Osteoblast (primary cell): Measurements from ENCODE around the gene TDRD3. TPM values are rescaled to one million over a fixed set of nuclear protein-coding genes. Genes with fewer than 3 reads are reported as not detected.

Source experiments
- DNase-seq: peaks from one replicate; pipeline ENCODE4 v3.0.0; 2011; ENCODE audit warnings: low spot score, mixed read lengths; ENCODE audit not compliant: insufficient read length; ENCODE audit errors: missing footprints
- H2AFZ ChIP-seq: 2 replicates; pipeline ENCODE4 v1.6.0; 2011; ENCODE audit warnings: mild to moderate bottlenecking, low read length
- H3K27ac ChIP-seq: 2 replicates; pipeline ENCODE4 v1.5.1; 2011; ENCODE audit warnings: mild to moderate bottlenecking, low read depth, low read length, moderate library complexity
- H3K27me3 ChIP-seq: 2 replicates; pipeline ENCODE4 v1.6.0; 2012; ENCODE audit warnings: mild to moderate bottlenecking, control low read depth, inconsistent platforms, low read length, moderate library complexity; ENCODE audit not compliant: insufficient read depth
- H3K36me3 ChIP-seq: 2 replicates; pipeline ENCODE4 v1.5.1; 2011; ENCODE audit warnings: mild to moderate bottlenecking, low read length, control low read depth, moderate library complexity; ENCODE audit not compliant: insufficient read depth
- H3K4me1 ChIP-seq: 2 replicates; pipeline ENCODE4 v1.5.1; 2011; ENCODE audit warnings: mild to moderate bottlenecking, low read length, control low read depth, moderate library complexity; ENCODE audit not compliant: insufficient read depth
- H3K4me2 ChIP-seq: 2 replicates; pipeline ENCODE4 v1.6.0; 2011; ENCODE audit warnings: mild to moderate bottlenecking, low read length; ENCODE audit not compliant: insufficient read depth
- H3K4me3 ChIP-seq: fragments of 200-600 bp; sonication (generic); 3 replicates; pipeline ENCODE4 v1.5.1; 2012; ENCODE audit warnings: mild to moderate bottlenecking, low read length, inconsistent platforms; ENCODE audit not compliant: insufficient read depth
- H3K79me2 ChIP-seq: 2 replicates; pipeline ENCODE4 v1.6.0; 2012; ENCODE audit warnings: mild to moderate bottlenecking, low read length, control low read depth, inconsistent platforms; ENCODE audit not compliant: insufficient read depth
- H3K9me3 ChIP-seq: 2 replicates; pipeline ENCODE4 v1.5.1; 2011; ENCODE audit warnings: low read depth, low read length, control low read depth
- H4K20me1 ChIP-seq: 2 replicates; pipeline ENCODE4 v1.6.0; 2012; ENCODE audit warnings: mild to moderate bottlenecking, low read length, control low read depth; ENCODE audit not compliant: insufficient read depth
- total RNA-seq: library from RNA; depleted of rRNA; stranded (reverse); fragments of >200 nt; gene quantifications from 2 replicates; pipeline ENCODE4 v1.2.3, GENCODE V29; 2012
- TF ChIP-seq, protein P1 (sequence below): IDR thresholded peaks from 2 replicates; pipeline ENCODE4 v1.5.1; 2011; ENCODE audit warnings: mild to moderate bottlenecking, low read depth, low read length, moderate library complexity; ENCODE audit errors: extremely low read depth

Gene TDRD3
- total RNA-seq, 1 donor: 33.7 TPM

DNA sequence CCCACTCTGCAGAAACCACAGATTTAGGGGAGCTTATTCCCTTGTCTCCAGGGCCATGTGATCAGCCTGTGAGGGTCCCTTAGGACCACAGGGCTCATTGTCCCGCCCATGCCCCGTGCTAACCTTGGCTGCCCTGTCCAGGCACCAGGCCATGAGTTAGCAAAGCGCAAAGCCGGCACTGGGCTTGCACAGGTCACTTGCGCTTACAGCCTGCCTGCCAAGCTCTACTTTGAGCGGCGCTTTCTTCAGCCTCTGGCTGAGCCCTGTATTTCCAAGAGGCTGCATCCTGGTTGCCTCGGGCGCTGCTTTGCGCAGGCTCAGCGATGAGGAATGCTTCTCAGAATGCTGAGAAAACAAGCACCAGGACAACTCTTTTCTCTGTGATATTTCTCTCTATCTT lies 188.0 kb downstream of the TDRD3 start:
- Histone ChIP-seq H3K9me3 (no peaks in the 10 kb centered on the region), H3K79me2 (no peaks in the 10 kb centered on the region), H3K4me2 (peak overlapping the region; percentile 87), H4K20me1 (no peaks in the 10 kb centered on the region), H3K36me3 (no peaks in the 10 kb centered on the region), H3K27ac (peak overlapping the region; percentile 93), H3K4me1 (peaks cover 26% of the 10 kb centered on the region), H3K4me3 (peak overlapping the region; percentile 65), H2AFZ (peak overlapping the region; percentile 32), H3K27me3 (no peaks in the 10 kb centered on the region)
- TF ChIP-seq, protein P1, sequence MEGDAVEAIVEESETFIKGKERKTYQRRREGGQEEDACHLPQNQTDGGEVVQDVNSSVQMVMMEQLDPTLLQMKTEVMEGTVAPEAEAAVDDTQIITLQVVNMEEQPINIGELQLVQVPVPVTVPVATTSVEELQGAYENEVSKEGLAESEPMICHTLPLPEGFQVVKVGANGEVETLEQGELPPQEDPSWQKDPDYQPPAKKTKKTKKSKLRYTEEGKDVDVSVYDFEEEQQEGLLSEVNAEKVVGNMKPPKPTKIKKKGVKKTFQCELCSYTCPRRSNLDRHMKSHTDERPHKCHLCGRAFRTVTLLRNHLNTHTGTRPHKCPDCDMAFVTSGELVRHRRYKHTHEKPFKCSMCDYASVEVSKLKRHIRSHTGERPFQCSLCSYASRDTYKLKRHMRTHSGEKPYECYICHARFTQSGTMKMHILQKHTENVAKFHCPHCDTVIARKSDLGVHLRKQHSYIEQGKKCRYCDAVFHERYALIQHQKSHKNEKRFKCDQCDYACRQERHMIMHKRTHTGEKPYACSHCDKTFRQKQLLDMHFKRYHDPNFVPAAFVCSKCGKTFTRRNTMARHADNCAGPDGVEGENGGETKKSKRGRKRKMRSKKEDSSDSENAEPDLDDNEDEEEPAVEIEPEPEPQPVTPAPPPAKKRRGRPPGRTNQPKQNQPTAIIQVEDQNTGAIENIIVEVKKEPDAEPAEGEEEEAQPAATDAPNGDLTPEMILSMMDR: no peak
- DNase-seq: no peak

DNA sequence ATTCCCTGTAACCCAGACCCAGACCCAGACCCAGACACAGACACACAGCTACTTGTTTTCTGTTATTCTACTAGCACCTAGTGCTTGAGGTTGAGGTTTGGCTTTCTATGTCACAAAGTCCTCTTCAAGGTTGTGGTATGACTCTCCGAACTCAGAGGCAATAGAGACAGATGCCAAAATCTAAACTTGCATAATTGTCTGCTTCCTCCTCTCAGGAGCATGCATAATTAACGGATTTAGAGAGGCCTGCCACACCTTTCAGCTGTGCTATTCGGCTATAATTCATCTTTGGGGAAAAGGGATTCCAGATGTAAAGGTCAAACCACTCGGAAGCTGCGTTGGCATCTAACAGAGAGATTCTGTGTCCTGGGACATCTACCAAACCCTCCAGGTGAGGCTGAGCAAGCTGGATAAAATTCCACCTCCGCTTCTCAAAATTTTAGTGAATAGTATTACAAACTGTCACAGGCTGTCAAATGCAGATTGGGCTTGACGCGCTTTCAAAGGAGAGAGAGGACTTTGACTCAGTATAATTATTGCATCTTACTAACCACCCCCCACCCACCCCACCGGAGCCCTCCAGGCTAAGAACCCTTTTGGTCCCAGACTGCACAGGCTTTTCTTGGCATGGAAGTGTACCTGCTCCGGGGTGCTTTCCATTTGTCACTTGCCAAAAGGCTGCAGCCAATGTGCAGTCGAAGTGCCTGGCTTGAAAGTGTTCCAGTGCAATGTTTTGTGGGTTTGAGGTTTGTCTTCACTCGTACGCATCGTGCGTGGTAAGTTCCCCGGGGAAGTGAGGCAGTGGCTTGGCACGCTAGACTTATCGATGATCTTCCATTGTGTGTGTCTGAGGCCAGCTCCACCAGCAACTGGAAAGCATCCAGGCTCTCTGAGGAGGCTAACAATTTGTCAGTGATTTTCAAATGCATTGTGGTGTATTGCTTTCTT lies 194.1 kb downstream of the TDRD3 start:
- no peak overlapping the region for H2AFZ ChIP-seq
- DNase-seq: peak; percentile 64
- no peaks in the 10 kb centered on the region for H3K36me3 ChIP-seq
- H3K4me2 ChIP-seq: peak overlapping the region; percentile 77
- no peaks in the 10 kb centered on the region for H3K79me2 ChIP-seq
- H3K4me3 ChIP-seq: peak overlapping the region; percentile 50
- no peaks in the 10 kb centered on the region for H4K20me1 ChIP-seq
- no peaks in the 10 kb centered on the region for H3K9me3 ChIP-seq
- peaks cover 8% of the 10 kb centered on the region for H3K27me3 ChIP-seq
- H3K27ac ChIP-seq: no peak overlapping the region
- peaks cover 10% of the 10 kb centered on the region for H3K4me1 ChIP-seq
- TF ChIP-seq, protein P1: no peak

DNA sequence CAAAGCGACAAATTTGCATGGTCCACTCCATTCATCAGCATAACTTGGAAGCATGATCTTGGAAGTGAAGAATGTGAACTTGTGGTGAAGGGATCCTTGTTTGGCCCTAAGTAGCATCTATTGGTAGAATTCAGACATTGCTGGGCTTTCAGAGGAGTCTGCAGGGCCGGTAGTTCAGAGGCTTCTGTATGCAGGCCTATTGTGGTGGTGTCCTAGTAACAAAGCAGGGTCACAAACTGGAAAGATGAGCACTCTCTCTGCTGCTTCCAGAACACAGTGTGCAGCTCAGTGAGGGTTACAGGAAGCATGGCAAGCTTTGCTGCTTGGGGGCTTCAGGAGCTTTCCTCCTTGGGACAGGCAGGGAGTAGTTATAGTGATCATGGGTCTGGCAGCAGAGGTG lies 206.0 kb downstream of the TDRD3 start:
- Histone ChIP-seq H3K27ac (no peak overlapping the region), H3K4me1 (no peaks in the 10 kb centered on the region), H4K20me1 (no peaks in the 10 kb centered on the region), H3K9me3 (no peaks in the 10 kb centered on the region), H3K4me2 (no peak overlapping the region), H2AFZ (no peak overlapping the region), H3K4me3 (no peak overlapping the region), H3K79me2 (no peaks in the 10 kb centered on the region), H3K27me3 (peaks cover 8% of the 10 kb centered on the region), H3K36me3 (no peaks in the 10 kb centered on the region)
- DNase-seq: no peak
- TF ChIP-seq, protein P1: no peak

DNA sequence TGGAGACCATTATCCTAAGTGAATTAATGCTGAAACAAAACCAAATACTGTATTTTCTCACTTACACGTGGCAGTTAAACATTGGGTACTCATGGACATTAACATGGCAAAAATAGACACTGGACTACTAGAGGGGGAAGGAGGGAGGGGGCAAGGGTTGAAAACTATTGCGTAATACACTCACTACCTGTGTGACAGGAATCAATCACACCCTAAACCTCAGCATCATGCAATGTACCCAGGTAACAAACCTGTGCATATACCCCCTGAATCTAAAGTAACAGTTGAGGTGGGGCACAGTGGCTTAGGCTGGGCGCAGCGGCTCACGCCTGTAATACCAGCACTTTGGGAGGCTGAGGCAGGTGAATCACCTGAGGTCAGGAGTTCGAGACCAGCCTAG lies 207.0 kb downstream of the TDRD3 start:
- no peak for DNase-seq
- Histone ChIP-seq H2AFZ (no peak overlapping the region), H3K27me3 (peaks cover 4% of the 10 kb centered on the region), H3K4me2 (no peak overlapping the region), H3K9me3 (no peaks in the 10 kb centered on the region), H3K36me3 (no peaks in the 10 kb centered on the region), H3K4me3 (no peak overlapping the region), H4K20me1 (no peaks in the 10 kb centered on the region), H3K4me1 (no peaks in the 10 kb centered on the region), H3K79me2 (no peaks in the 10 kb centered on the region), H3K27ac (no peak overlapping the region)
- TF ChIP-seq, protein P1: no peak
